Sigmoid colon (tissue), 4 donors: ENCODE measurements around the gene DNAJC2.
"Not testable (repeated sequence)": the region's sequence is repeated elsewhere in the genome, so short reads cannot be mapped to it uniquely, and the experiment has no call there.

Experiments used
- POLR2A ChIP-seq, 2 donors: fragments of 450-650 bp; IDR thresholded peaks; one replicate each; pipeline ENCODE4 v1.6.1; 2016; ENCODE audit warnings: antibody characterized with exemption in 2 of 2, mild to moderate bottlenecking in 2 of 2, moderate library complexity in 2 of 2
- POLR2AphosphoS5 ChIP-seq, 4 donors: sonication (generic); formaldehyde crosslinking; IDR thresholded peaks; one replicate each; pipeline ENCODE4 v1.6.1; 2017; ENCODE audit warnings: antibody characterized with exemption in 4 of 4
- TF ChIP-seq, protein P1 (sequence below), 4 experiments: fragments of 450-650 bp in 3 of 4; fragments of 200-600 bp in 1 of 4; IDR thresholded peaks; one replicate each; pipeline ENCODE4 v1.5.1; 2016 to 2019; ENCODE audit warnings: antibody characterized with exemption in 4 of 4, mild to moderate bottlenecking in 3 of 4, moderate library complexity in 2 of 4

DNA sequence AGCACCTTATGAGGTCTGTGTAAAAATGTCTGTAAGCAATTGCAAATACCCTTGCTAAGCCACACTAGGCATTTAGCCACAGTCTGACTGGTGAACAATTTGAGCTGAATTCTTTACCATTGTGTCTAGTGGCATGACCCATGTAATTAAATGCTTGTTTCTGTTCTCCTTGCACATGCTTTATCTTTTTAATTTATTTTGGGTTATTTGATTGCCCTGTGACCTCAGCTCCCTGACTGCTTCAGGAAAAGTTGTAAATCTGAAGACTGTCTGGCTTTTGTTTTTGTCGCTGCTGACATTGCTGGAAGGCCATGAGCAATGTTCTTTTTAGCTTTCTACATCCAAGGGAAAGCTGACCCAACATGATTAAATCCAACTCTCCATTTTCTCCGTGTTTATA, 78.3 kb downstream of the DNAJC2 start:
- TF ChIP-seq, protein P1, sequence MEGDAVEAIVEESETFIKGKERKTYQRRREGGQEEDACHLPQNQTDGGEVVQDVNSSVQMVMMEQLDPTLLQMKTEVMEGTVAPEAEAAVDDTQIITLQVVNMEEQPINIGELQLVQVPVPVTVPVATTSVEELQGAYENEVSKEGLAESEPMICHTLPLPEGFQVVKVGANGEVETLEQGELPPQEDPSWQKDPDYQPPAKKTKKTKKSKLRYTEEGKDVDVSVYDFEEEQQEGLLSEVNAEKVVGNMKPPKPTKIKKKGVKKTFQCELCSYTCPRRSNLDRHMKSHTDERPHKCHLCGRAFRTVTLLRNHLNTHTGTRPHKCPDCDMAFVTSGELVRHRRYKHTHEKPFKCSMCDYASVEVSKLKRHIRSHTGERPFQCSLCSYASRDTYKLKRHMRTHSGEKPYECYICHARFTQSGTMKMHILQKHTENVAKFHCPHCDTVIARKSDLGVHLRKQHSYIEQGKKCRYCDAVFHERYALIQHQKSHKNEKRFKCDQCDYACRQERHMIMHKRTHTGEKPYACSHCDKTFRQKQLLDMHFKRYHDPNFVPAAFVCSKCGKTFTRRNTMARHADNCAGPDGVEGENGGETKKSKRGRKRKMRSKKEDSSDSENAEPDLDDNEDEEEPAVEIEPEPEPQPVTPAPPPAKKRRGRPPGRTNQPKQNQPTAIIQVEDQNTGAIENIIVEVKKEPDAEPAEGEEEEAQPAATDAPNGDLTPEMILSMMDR (IDR thresholded peaks at IDR 0.05): not testable (repeated sequence)
- not testable (repeated sequence) for TF ChIP-seq POLR2AphosphoS5, POLR2A (IDR thresholded peaks at IDR 0.05)
